Subcutaneous abdominal adipose tissue (tissue), 5 donors: ENCODE results near the gene MEAK7.

Experiments used
- H3K27ac ChIP-seq: one replicate; pipeline ENCODE4 v1.7.0; 2013; ENCODE audit warnings: low read depth, mild to moderate bottlenecking, inconsistent platforms, low read length, moderate library complexity
- H3K27me3 ChIP-seq, 5 donors: one replicate each; pipeline ENCODE4 v1.7.0; 2013; ENCODE audit warnings: low read length in 5 of 5, inconsistent platforms in 1 of 5; ENCODE audit not compliant: control insufficient read depth in 5 of 5, insufficient read depth in 4 of 5
- H3K36me3 ChIP-seq, 5 donors: one replicate each; pipeline ENCODE4 v1.7.0; 2013; ENCODE audit warnings: low read length in 5 of 5; ENCODE audit not compliant: control insufficient read depth in 5 of 5, insufficient read depth in 5 of 5
- H3K4me1 ChIP-seq, 5 donors: one replicate each; pipeline ENCODE4 v1.7.0; 2013; ENCODE audit warnings: low read length in 5 of 5, mild to moderate bottlenecking in 3 of 5, moderate library complexity in 1 of 5; ENCODE audit not compliant: control insufficient read depth in 5 of 5, insufficient read depth in 5 of 5
- H3K4me3 ChIP-seq, 5 donors: one replicate each; pipeline ENCODE4 v1.7.0; 2013; ENCODE audit warnings: low read length in 5 of 5, low read depth in 1 of 5
- H3K9ac ChIP-seq, 5 donors: one replicate each; pipeline ENCODE4 v1.7.0; 2013; ENCODE audit warnings: low read length in 5 of 5, mild to moderate bottlenecking in 4 of 5, moderate library complexity in 3 of 5
- H3K9me3 ChIP-seq, 5 donors: one replicate each; pipeline ENCODE4 v1.7.0; 2013; ENCODE audit warnings: low read length in 5 of 5; ENCODE audit not compliant: control insufficient read depth in 5 of 5
- donor health status: healthy.
- donor health status: healthy.
- donor health status: healthy.
- donor health status: healthy.
- donor health status: healthy.

The MEAK7 gene

GRCh38 chr16:84534815-84535214 lies 30.4 kb upstream of the MEAK7 start:
- peaks cover 0 to 3% (median 2%) of the 10 kb centered on the region in 5 donors for H3K9me3 ChIP-seq
- H3K9ac ChIP-seq, result no peak overlapping the region
- no peak overlapping the region for H3K27ac ChIP-seq
- peaks cover 8 to 32% (median 18%) of the 10 kb centered on the region in 5 donors for H3K4me1 ChIP-seq
- no peaks in the 10 kb centered on the region for H3K27me3 ChIP-seq
- H3K36me3 ChIP-seq, result no peaks in the 10 kb centered on the region
- H3K4me3 ChIP-seq, result no peak overlapping the region

- peaks cover 8 to 37% (median 22%) of the 10 kb centered on the region in 5 donors for H3K4me1 ChIP-seq
- peak overlapping the region in 1 of 5 donors; percentile 12 for H3K9ac ChIP-seq
- no peaks in the 10 kb centered on the region for H3K36me3 ChIP-seq
- no peaks in the 10 kb centered on the region for H3K27me3 ChIP-seq
- peaks cover 0 to 9% (median 7%) of the 10 kb centered on the region in 5 donors for H3K9me3 ChIP-seq
- H3K27ac ChIP-seq, result peak overlapping the region; percentile 73
- H3K4me3 ChIP-seq, result peak overlapping the region in 1 of 5 donors; percentile 2
These were observed 28.5 kb upstream of the MEAK7 start for GRCh38 chr16:84532855-84533486.

GRCh38 chr16:84532291-84532724 lies 27.8 kb upstream of the MEAK7 start:
- Histone ChIP-seq H3K4me3 (no peak overlapping the region), H3K36me3 (no peaks in the 10 kb centered on the region), H3K27me3 (no peaks in the 10 kb centered on the region), H3K9ac (peak overlapping the region in 1 of 5 donors; percentile 58), H3K27ac (peak overlapping the region; percentile 73), H3K9me3 (peaks cover 0 to 9% (median 7%) of the 10 kb centered on the region in 5 donors), H3K4me1 (peaks cover 10 to 39% (median 28%) of the 10 kb centered on the region in 5 donors)

GRCh38 chr16:84531671-84532111 lies 27.2 kb upstream of the MEAK7 start:
- H3K36me3 ChIP-seq, result no peaks in the 10 kb centered on the region
- H3K9ac ChIP-seq, result peak overlapping the region in 2 of 5 donors; percentile 24 to 58
- peaks cover 10 to 45% (median 34%) of the 10 kb centered on the region in 5 donors for H3K4me1 ChIP-seq
- peaks cover 0 to 9% (median 7%) of the 10 kb centered on the region in 5 donors for H3K9me3 ChIP-seq
- H3K4me3 ChIP-seq, result peak overlapping the region in 1 of 5 donors; percentile 4
- peaks cover 0 to 3% (median 0%) of the 10 kb centered on the region in 5 donors for H3K27me3 ChIP-seq
- H3K27ac ChIP-seq, result peak overlapping the region; percentile 73

GRCh38 chr16:84530590-84530989 lies 26.1 kb upstream of the MEAK7 start:
- H3K4me3 ChIP-seq, result no peak overlapping the region
- peaks cover 0 to 9% (median 7%) of the 10 kb centered on the region in 5 donors for H3K9me3 ChIP-seq
- no peak overlapping the region for H3K27ac ChIP-seq
- peaks cover 10 to 49% (median 39%) of the 10 kb centered on the region in 5 donors for H3K4me1 ChIP-seq
- H3K9ac ChIP-seq, result no peak overlapping the region
- H3K27me3 ChIP-seq, result peaks cover 0 to 3% (median 0%) of the 10 kb centered on the region in 5 donors
- H3K36me3 ChIP-seq, result no peaks in the 10 kb centered on the region

GRCh38 chr16:84529607-84530006 lies 25.1 kb upstream of the MEAK7 start:
- Histone ChIP-seq H3K4me3 (no peak overlapping the region), H3K27me3 (peaks cover 0 to 3% (median 0%) of the 10 kb centered on the region in 5 donors), H3K27ac (no peak overlapping the region), H3K36me3 (no peaks in the 10 kb centered on the region), H3K9me3 (peaks cover 0 to 9% (median 7%) of the 10 kb centered on the region in 5 donors), H3K9ac (no peak overlapping the region), H3K4me1 (peaks cover 10 to 49% (median 39%) of the 10 kb centered on the region in 5 donors)

- Histone ChIP-seq H3K9me3 (peaks cover 0 to 9% (median 7%) of the 10 kb centered on the region in 5 donors), H3K4me1 (peaks cover 10 to 52% (median 39%) of the 10 kb centered on the region in 5 donors), H3K27me3 (peaks cover 0 to 3% (median 0%) of the 10 kb centered on the region in 5 donors), H3K27ac (no peak overlapping the region), H3K36me3 (no peaks in the 10 kb centered on the region), H3K4me3 (no peak overlapping the region), H3K9ac (no peak overlapping the region)
These were observed 23.9 kb upstream of the MEAK7 start for GRCh38 chr16:84528322-84528721.

- Histone ChIP-seq H3K27me3 (peaks cover 0 to 4% (median 0%) of the 10 kb centered on the region in 5 donors), H3K36me3 (no peaks in the 10 kb centered on the region), H3K4me3 (no peak overlapping the region), H3K27ac (peak overlapping the region; percentile 50), H3K9me3 (peaks cover 0 to 11% (median 9%) of the 10 kb centered on the region in 5 donors), H3K9ac (no peak overlapping the region), H3K4me1 (peaks cover 10 to 46% (median 33%) of the 10 kb centered on the region in 5 donors)
These were observed 23.2 kb upstream of the MEAK7 start for GRCh38 chr16:84527532-84528269.

- Histone ChIP-seq H3K9me3 (peaks cover 0 to 12% (median 10%) of the 10 kb centered on the region in 5 donors), H3K9ac (peak overlapping the region in 3 of 5 donors; percentile 53 to 56 (median 55)), H3K27ac (peak overlapping the region; percentile 49), H3K4me1 (peaks cover 8 to 38% (median 26%) of the 10 kb centered on the region in 5 donors), H3K27me3 (peaks cover 0 to 6% (median 0%) of the 10 kb centered on the region in 5 donors), H3K4me3 (peak overlapping the region; percentile 6 to 45 (median 25)), H3K36me3 (no peaks in the 10 kb centered on the region)
These were observed 22.5 kb upstream of the MEAK7 start for GRCh38 chr16:84526794-84527531.
